MCF 10A (cell line): ENCODE data around the gene C2CD3. TPM values are rescaled to one million over a fixed set of nuclear protein-coding genes. Genes with fewer than 3 reads are reported as not detected.
"Not testable (repeated sequence)": the region's sequence is repeated elsewhere in the genome, so short reads cannot be mapped to it uniquely, and the experiment has no call there.

Experiments
- BruUV-seq: library from RNA; stranded (reverse); fragments of 400-500 nt; replicated peaks from 2 replicates; lab custom pipeline; 2021; lab: Mats Ljungman, UMichigan
- CTCF ChIA-PET: fragments of 300-600 bp; sonication (Branson Sonifier 250); formaldehyde crosslinking; extraction: SDS; loops from one replicate; lab custom pipeline; 2021; ENCODE audit warnings: antibody characterized with exemption, inconsistent platforms; lab: Yijun Ruan, JAX
- POLR2A ChIA-PET: fragments of 300-600, 350-650 bp; sonication (Branson Sonifier 250); formaldehyde crosslinking; extraction: SDS; loops from one replicate; lab custom pipeline; 2020; ENCODE audit warnings: antibody characterized with exemption, inconsistent platforms; lab: Yijun Ruan, JAX
- DNase-seq: peaks from one replicate; pipeline ENCODE4 v3.0.0-alpha.2; 2018; ENCODE audit not compliant: unreplicated experiment
- H3K27ac Mint-ChIP-seq: one replicate; pipeline ENCODE4 v1.8.0; 2022; ENCODE audit warnings: mild to moderate bottlenecking, low read depth, mixed read lengths; ENCODE audit not compliant: unreplicated experiment
- H3K27me3 Mint-ChIP-seq: one replicate; pipeline ENCODE4 v1.8.0; 2022; ENCODE audit warnings: mixed read lengths; ENCODE audit not compliant: insufficient read depth, unreplicated experiment
- H3K36me3 Mint-ChIP-seq: one replicate; pipeline ENCODE4 v1.8.0; 2022; ENCODE audit warnings: mild to moderate bottlenecking, moderate library complexity, mixed read lengths; ENCODE audit not compliant: insufficient read depth, unreplicated experiment
- H3K4me1 Mint-ChIP-seq: one replicate; pipeline ENCODE4 v1.8.0; 2022; ENCODE audit warnings: mixed read lengths; ENCODE audit not compliant: insufficient read depth, unreplicated experiment
- H3K4me3 Mint-ChIP-seq: one replicate; pipeline ENCODE4 v1.8.0; 2022; ENCODE audit warnings: mild to moderate bottlenecking, moderate library complexity, mixed read lengths; ENCODE audit not compliant: unreplicated experiment
- H3K9me3 Mint-ChIP-seq: one replicate; pipeline ENCODE4 v1.8.0; 2022; ENCODE audit warnings: mixed read lengths; ENCODE audit not compliant: unreplicated experiment
- intact Hi-C: fragments of 100-400 bp; cut with micrococcal nuclease; formaldehyde crosslinking; loops from 2 replicates; pipeline ENCODE4 v1.14.1; 2022
- total RNA-seq: library from RNA; stranded (reverse); gene quantifications from 2 replicates; pipeline ENCODE4 v1.2.3, GENCODE V29; 2022
- TF ChIP-seq, protein P1 (sequence below): fragments of 200-600 bp; IDR thresholded peaks from one replicate; pipeline ENCODE4 v1.8.0; 2022; ENCODE audit warnings: antibody characterized with exemption, mild to moderate bottlenecking; ENCODE audit not compliant: unreplicated experiment

C2CD3 gene
- total RNA-seq, 1 experiment from 2014 or later: 18.7 TPM

DNA sequence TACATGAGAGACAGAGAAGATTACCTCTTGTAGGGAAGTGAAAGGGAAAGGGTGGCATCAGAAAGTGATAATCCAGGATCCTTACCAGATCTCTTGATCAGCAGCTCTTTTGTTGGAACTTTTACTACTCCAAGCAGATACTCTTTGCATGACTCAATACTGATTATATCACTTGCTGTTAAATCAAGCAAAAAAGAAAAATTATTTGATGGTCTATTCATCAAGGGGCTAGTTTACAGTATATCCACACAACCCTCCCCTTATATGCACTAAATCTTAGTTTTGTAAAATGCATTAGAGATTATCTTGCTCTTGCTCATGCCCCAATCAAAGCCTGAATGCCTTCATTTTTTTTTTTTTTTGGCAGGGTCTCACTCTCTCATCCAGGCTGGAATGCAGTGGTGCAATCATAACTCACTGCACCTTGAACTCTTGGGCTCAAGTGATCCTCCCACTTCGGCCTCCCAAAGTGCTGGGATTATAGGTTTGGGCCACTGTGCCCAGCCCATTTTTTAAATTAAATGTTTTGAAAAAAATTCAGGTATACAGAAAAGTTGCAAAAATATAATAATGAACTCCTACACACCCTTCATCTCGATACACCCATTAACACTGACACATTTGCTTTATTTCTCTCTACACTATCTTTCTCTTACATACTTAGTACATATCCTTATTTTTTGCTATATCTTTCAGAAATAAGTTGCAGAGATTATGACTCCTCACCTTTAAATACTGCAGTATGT, 85.8 kb downstream of the C2CD3 start:
- TF ChIP-seq, protein P1, sequence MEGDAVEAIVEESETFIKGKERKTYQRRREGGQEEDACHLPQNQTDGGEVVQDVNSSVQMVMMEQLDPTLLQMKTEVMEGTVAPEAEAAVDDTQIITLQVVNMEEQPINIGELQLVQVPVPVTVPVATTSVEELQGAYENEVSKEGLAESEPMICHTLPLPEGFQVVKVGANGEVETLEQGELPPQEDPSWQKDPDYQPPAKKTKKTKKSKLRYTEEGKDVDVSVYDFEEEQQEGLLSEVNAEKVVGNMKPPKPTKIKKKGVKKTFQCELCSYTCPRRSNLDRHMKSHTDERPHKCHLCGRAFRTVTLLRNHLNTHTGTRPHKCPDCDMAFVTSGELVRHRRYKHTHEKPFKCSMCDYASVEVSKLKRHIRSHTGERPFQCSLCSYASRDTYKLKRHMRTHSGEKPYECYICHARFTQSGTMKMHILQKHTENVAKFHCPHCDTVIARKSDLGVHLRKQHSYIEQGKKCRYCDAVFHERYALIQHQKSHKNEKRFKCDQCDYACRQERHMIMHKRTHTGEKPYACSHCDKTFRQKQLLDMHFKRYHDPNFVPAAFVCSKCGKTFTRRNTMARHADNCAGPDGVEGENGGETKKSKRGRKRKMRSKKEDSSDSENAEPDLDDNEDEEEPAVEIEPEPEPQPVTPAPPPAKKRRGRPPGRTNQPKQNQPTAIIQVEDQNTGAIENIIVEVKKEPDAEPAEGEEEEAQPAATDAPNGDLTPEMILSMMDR: no peak
- intact Hi-C loops: no loop called here
- no peaks in the 10 kb centered on the region for H3K27me3 Mint-ChIP-seq
- no peaks in the 10 kb centered on the region for H3K9me3 Mint-ChIP-seq
- DNase-seq: peak; percentile 1
- H3K36me3 Mint-ChIP-seq: peaks cover 28% of the 10 kb centered on the region
- no peaks in the 10 kb centered on the region for H3K4me1 Mint-ChIP-seq
- no peak overlapping the region for H3K4me3 Mint-ChIP-seq
- POLR2A ChIA-PET: no interaction called here
- BruUV-seq: no TSS peak
- CTCF ChIA-PET: interaction anchor here (0.6 kb wide), 1 partner anchor 85 kb away, joined by 3 read pairs; no protein-coding TSS in a partner anchor
- peak overlapping the region; percentile 7 for H3K27ac Mint-ChIP-seq

GRCh38 chr11:74083927-74084326, 86.9 kb downstream of the C2CD3 start:
- CTCF ChIA-PET, BruUV-seq: not testable (repeated sequence)

DNA sequence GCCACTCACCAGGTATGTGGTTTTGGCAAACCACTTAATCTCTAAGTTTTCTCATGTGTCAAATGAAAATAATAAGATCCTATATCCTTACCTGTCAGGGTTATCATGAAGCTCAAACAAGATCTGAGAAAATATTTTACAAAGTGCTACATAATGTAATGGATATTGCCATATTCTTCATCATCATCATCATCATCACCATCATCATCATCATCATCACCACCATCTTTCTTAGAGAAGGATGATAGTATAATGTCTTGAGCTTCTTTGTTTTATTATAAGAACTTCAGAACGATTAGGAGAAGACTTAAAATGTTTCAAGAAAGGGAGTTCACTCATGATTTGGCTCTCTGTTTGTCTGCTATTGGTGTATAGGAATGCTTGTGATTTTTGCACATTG, 89.4 kb downstream of the C2CD3 start:
- no peak for DNase-seq
- intact Hi-C loops: no loop called here
- TF ChIP-seq, protein P1: no peak
- no peak overlapping the region for H3K27ac Mint-ChIP-seq
- peaks cover 45% of the 10 kb centered on the region for H3K36me3 Mint-ChIP-seq
- no peak overlapping the region for H3K4me3 Mint-ChIP-seq
- BruUV-seq: no TSS peak
- H3K4me1 Mint-ChIP-seq: no peaks in the 10 kb centered on the region
- H3K9me3 Mint-ChIP-seq: no peaks in the 10 kb centered on the region
- ChIA-PET CTCF (no interaction called here), POLR2A (no interaction called here)
- no peaks in the 10 kb centered on the region for H3K27me3 Mint-ChIP-seq

More at GRCh38 chr11:74083927-74084326, 86.9 kb downstream of the C2CD3 start:
- H3K27ac Mint-ChIP-seq, H3K4me1 Mint-ChIP-seq, H3K27me3 Mint-ChIP-seq, POLR2A ChIA-PET, H3K4me3 Mint-ChIP-seq, H3K9me3 Mint-ChIP-seq, DNase-seq, intact Hi-C loops: not testable (repeated sequence)
- H3K36me3 Mint-ChIP-seq: peaks cover 32% of the 10 kb centered on the region

DNA sequence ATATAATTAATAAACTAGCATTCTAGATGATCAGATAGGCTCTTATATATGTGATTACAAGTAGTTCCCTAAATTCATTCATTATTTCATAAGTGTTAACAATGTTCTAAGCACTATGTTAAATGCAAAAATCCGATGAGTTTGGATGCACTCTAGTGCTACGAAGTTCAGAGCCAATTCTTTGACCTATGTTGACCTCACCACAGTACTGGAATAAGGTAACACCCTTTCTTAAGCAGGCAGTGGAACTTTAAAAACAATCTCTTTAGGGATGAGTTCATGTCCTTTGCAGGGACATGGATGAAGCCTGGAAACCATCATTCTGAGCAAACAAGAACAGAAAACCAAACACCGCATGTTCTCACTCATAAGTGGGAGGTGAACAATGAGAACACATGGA, 93.6 kb downstream of the C2CD3 start:
- CTCF ChIA-PET: no interaction called here

More for the DNA sequence above, 93.6 kb downstream of the C2CD3 start:
- H3K4me1 Mint-ChIP-seq: no peaks in the 10 kb centered on the region
- no peak overlapping the region for H3K4me3 Mint-ChIP-seq
- H3K27me3 Mint-ChIP-seq: no peaks in the 10 kb centered on the region
- H3K36me3 Mint-ChIP-seq: peaks cover 47% of the 10 kb centered on the region
- POLR2A ChIA-PET: no interaction called here
- DNase-seq: no peak
- H3K27ac Mint-ChIP-seq: no peak overlapping the region
- no TSS peak for BruUV-seq
- intact Hi-C loops: no loop called here
- H3K9me3 Mint-ChIP-seq: no peaks in the 10 kb centered on the region
- TF ChIP-seq, protein P1: no peak
